ENCODE results near the gene ANGEL2. TPM values are rescaled to one million over a fixed set of nuclear protein-coding genes. Genes with fewer than 3 reads are reported as not detected.

ANGEL2 gene
- total RNA-seq, 2 experiments from 2014 or later, result 45.0 to 46.2 TPM

GRCh38 chr1:212951947-212952640 lies 63.6 kb downstream of the ANGEL2 start:
- CTCF ChIA-PET, result no interaction called here
- no peak for DNase-seq
- Mint-ChIP-seq H3K36me3 (ENCODE audit: low read depth) (no peaks in the 10 kb centered on the region), H3K4me1 (peaks cover 13% of the 10 kb centered on the region), H3K9me3 (no peaks in the 10 kb centered on the region), H3K4me3 (peak overlapping the region; percentile 11), H3K27ac (no peak overlapping the region), H3K27me3 (peaks cover 72% of the 10 kb centered on the region)
- POLR2A ChIA-PET, result no interaction called here

DNA sequence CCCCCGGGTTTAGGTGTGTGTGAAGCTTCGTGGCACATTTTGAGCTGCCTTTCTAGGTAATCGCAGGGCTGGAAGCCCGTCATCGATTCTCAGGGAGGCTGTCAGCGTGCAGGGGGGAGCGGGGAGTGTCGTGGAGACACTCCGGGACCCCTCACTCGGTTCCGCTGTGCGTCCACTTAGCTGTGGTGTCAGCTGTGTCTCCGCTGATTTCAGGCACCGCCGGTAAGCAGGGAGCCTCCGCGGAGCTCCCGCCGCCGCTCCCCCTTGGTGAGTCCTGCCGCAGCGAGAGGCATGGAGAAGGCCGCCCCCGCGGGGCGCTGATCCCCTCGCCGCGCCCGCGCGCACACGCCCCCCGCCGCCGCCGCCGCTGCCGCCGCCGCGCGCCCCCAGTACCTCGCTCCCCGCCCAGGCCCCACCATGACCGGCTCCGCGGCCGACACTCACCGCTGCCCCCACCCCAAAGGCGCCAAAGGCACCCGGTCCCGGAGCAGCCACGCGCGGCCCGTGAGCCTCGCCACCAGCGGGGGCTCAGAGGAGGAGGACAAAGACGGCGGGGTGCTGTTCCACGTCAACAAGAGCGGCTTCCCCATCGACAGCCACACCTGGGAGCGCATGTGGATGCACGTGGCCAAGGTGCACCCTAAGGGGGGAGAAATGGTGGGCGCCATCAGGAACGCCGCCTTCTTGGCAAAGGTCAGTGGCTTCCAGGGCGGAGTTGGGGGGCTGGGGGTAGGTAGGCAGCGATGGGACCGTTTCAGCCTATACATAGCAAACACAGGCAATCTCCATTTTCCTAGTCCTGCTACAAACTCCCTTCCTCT lies 64.3 kb downstream of the ANGEL2 start:
- H3K36me3 Mint-ChIP-seq (ENCODE audit: low read depth), result no peaks in the 10 kb centered on the region
- DNase-seq, result no peak
- peaks cover 70% of the 10 kb centered on the region for H3K27me3 Mint-ChIP-seq
- H3K27ac Mint-ChIP-seq, result no peak overlapping the region
- ChIA-PET POLR2A (interaction anchor here (2.1 kb wide), 1 partner anchor 160 kb away, joined by 10 read pairs; the partner anchor contains the start of genes NSL1 and TATDN3), CTCF (interaction anchor here (0.8 to 1.5 kb wide), 7 partner anchors 13 to 495 kb away, joined by 3 to 4 read pairs (median 3); no protein-coding TSS in a partner anchor)
- H3K4me1 Mint-ChIP-seq, result peaks cover 13% of the 10 kb centered on the region
- H3K4me3 Mint-ChIP-seq, result peak overlapping the region; percentile 74
- no peaks in the 10 kb centered on the region for H3K9me3 Mint-ChIP-seq

DNA sequence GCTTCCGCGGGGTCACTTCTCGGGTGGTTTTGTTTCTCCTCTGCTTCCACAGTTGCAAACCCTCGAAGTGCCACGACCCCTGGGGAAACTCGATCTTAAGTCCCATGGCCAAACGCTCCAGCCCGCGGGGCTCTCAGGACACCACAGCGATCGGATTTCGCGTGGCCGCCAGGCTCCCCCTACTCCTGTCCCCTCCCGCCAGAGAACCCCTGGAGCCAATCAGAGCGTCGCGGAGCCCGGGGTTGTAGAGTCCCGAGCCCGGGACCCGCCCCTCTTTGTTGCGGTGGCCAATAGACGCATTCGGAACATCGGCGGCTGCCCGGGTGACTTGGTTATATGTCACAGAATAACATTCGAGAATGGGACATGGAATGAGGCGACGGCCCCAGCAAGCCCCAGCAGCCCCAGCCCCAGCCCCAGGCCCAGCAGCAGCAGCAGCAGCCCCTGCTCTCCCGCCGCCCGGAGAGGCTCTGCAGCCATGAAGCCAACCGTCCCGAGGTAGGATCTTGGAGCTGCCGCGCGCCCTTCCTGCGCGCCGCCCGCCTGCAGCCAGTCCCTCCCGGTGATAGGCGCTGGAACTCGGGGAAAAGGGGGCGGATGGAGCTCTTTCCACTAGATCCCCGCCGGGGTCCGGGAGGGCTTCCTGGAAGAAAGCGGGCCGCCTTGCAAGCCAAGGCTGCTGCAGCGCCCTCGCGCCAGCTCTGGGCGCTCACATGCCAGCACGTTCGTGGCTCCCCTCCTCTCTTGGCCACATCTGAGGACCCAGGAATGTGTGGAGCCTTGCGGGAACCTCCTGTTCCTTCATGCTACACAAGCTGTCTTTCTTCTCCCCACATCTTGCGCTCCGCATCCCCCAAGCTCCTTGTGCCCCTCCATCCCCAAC lies 65.2 kb downstream of the ANGEL2 start, which contains the start of gene VASH2:
VASH2 (plus strand) TSS at position 299 of the 883 bp plus-strand sequence. CDS start 1,002 bp downstream, outside the sequence.
- H3K36me3 Mint-ChIP-seq (ENCODE audit: low read depth), result no peaks in the 10 kb centered on the region
- H3K27ac Mint-ChIP-seq, result no peak within 1 kb of the TSS
- peaks cover 67% of the 10 kb centered on the region for H3K27me3 Mint-ChIP-seq
- H3K9me3 Mint-ChIP-seq, result no peaks in the 10 kb centered on the region
- peaks cover 13% of the 10 kb centered on the region for H3K4me1 Mint-ChIP-seq
- ChIA-PET CTCF (interaction anchor here (0.8 to 1.5 kb wide), 7 partner anchors 12 to 494 kb away, joined by 3 to 4 read pairs (median 3); no protein-coding TSS in a partner anchor), POLR2A (interaction anchor here (2.1 kb wide), 1 partner anchor 159 kb away, joined by 10 read pairs; the partner anchor contains the start of genes NSL1 and TATDN3)
- peak; percentile 73 for DNase-seq
- peak within 1 kb of the TSS; percentile 74 for H3K4me3 Mint-ChIP-seq

- Mint-ChIP-seq H3K9me3 (no peaks in the 10 kb centered on the region), H3K4me1 (peaks cover 13% of the 10 kb centered on the region), H3K27ac (no peak overlapping the region), H3K36me3 (ENCODE audit: low read depth) (no peaks in the 10 kb centered on the region), H3K27me3 (peaks cover 66% of the 10 kb centered on the region), H3K4me3 (peak overlapping the region; percentile 74)
- DNase-seq, result no peak
- ChIA-PET CTCF (no interaction called here), POLR2A (interaction anchor here (2.1 kb wide), 1 partner anchor 158 kb away, joined by 10 read pairs; the partner anchor contains the start of genes NSL1 and TATDN3)
Observed at GRCh38 chr1:212949771-212950170, 65.9 kb downstream of the ANGEL2 start.

DNA sequence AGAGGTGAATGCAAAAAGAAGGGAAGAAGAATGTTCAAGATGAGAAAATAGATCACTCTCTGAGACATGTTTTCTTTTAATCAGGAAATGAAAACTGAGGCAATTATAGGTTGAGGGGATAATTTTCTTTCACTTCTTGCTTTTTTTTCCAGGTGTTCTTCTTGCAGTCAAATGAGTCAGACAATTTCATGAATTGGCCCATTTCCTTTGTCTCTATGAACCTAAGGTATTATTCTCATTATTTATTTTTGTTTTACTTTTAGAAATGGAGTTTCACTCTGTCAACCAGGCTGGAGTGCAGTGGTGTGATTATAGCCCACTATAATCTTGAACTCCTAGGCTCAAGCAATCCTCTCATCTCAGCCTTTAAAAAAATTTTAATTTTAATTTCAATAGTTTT lies 68.8 kb downstream of the ANGEL2 start:
- no peak overlapping the region for H3K4me3 Mint-ChIP-seq
- H3K27me3 Mint-ChIP-seq, result peaks cover 44% of the 10 kb centered on the region

GRCh38 chr1:212945463-212946160 lies 70.1 kb downstream of the ANGEL2 start:
- no peaks in the 10 kb centered on the region for H3K9me3 Mint-ChIP-seq

More for the DNA sequence above, 68.8 kb downstream of the ANGEL2 start:
- CTCF ChIA-PET, result no interaction called here
- no peak for DNase-seq
- Mint-ChIP-seq H3K36me3 (ENCODE audit: low read depth) (no peaks in the 10 kb centered on the region), H3K27ac (no peak overlapping the region), H3K4me1 (peaks cover 9% of the 10 kb centered on the region), H3K9me3 (no peaks in the 10 kb centered on the region)
- POLR2A ChIA-PET, result no interaction called here

DNA sequence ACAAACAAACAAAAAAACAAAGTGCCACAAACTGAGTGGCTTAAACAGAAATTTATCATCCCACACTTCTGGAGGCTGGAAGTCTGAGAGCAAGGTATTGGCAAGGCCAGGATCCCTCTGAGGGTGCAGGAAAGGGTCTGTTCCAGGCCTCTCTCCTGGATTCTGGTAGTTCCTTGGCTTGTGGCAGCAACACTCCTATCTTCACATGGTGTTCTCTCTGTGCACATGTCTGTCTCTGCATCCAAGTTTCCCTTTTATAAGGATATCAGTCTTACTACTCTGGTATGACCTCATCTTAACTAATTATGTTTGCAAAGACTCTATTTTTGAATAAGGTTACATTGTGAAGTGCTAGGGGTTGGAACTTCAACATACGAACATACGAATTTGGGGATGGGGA lies 70.6 kb downstream of the ANGEL2 start:
- POLR2A ChIA-PET, result no interaction called here
- no peak overlapping the region for H3K4me3 Mint-ChIP-seq
- DNase-seq, result no peak
- no peak overlapping the region for H3K27ac Mint-ChIP-seq
- H3K36me3 Mint-ChIP-seq (ENCODE audit: low read depth), result no peaks in the 10 kb centered on the region
- peaks cover 3% of the 10 kb centered on the region for H3K4me1 Mint-ChIP-seq
- CTCF ChIA-PET, result no interaction called here
- H3K9me3 Mint-ChIP-seq, result no peaks in the 10 kb centered on the region
- peaks cover 36% of the 10 kb centered on the region for H3K27me3 Mint-ChIP-seq

More at GRCh38 chr1:212945463-212946160, 70.1 kb downstream of the ANGEL2 start:
- Mint-ChIP-seq H3K27me3 (peaks cover 39% of the 10 kb centered on the region), H3K4me3 (no peak overlapping the region), H3K27ac (no peak overlapping the region), H3K4me1 (peaks cover 6% of the 10 kb centered on the region), H3K36me3 (ENCODE audit: low read depth) (no peaks in the 10 kb centered on the region)
- DNase-seq, result no peak
- ChIA-PET CTCF (no interaction called here), POLR2A (interaction anchor here (0.5 kb wide), 1 partner anchor 14 kb away, joined by 3 read pairs; no protein-coding TSS in a partner anchor)

GRCh38 chr1:212944229-212944901 lies 71.3 kb downstream of the ANGEL2 start:
- POLR2A ChIA-PET, result no interaction called here
- Mint-ChIP-seq H3K4me1 (no peaks in the 10 kb centered on the region), H3K27ac (no peak overlapping the region), H3K27me3 (peaks cover 30% of the 10 kb centered on the region), H3K4me3 (no peak overlapping the region), H3K36me3 (ENCODE audit: low read depth) (no peaks in the 10 kb centered on the region), H3K9me3 (no peaks in the 10 kb centered on the region)
- DNase-seq, result no peak
- CTCF ChIA-PET, result no interaction called here

GRCh38 chr1:212943393-212943710 lies 72.3 kb downstream of the ANGEL2 start:
- no peak for DNase-seq
- no peaks in the 10 kb centered on the region for H3K4me1 Mint-ChIP-seq
- H3K36me3 Mint-ChIP-seq (ENCODE audit: low read depth), result no peaks in the 10 kb centered on the region
- H3K27me3 Mint-ChIP-seq, result peaks cover 21% of the 10 kb centered on the region
- ChIA-PET CTCF (no interaction called here), POLR2A (no interaction called here)
- H3K27ac Mint-ChIP-seq, result no peak overlapping the region
- no peak overlapping the region for H3K4me3 Mint-ChIP-seq
- H3K9me3 Mint-ChIP-seq, result no peaks in the 10 kb centered on the region

DNA sequence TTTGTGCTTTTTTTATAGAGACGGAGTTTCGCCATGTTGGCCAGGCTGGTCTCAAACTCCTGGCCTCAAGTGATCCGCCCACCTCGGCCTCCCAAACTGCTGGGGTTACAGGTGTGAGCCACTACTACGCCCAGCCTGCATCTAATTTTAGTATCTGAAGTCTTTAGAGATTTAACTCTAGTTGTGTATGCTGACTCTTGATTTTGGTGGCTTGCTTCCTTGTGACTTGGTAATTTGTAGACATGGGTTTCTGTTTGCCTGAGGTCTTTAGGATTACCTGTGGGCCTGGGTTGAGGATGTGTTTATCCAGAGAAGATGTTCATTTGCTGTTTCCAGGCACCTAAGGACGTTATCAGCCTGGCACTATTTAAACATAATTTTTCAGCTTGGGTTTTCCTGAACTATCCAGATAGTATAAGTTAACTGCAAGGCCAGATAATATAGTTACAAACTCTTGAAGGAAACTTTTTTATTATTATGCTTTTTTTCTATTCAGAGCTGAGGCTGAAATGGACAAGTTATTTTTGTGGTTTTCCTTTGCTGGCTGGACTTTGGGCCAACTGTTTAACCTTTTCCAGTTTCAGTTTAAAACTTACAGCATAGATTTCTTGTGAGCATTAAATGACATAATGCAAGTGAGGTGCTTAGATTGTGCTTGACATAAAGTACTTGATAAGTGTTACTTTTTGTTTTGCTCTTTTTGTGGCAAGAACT lies 72.8 kb downstream of the ANGEL2 start:
- Mint-ChIP-seq H3K4me3 (no peak overlapping the region), H3K36me3 (ENCODE audit: low read depth) (no peaks in the 10 kb centered on the region), H3K27me3 (peaks cover 19% of the 10 kb centered on the region), H3K9me3 (no peaks in the 10 kb centered on the region), H3K27ac (no peak overlapping the region), H3K4me1 (no peaks in the 10 kb centered on the region)
- POLR2A ChIA-PET, result no interaction called here
- no peak for DNase-seq
- CTCF ChIA-PET, result no interaction called here
